ENCODE data around the gene MXD1.

- TF ChIP-seq CTCF (optimal IDR thresholded peaks at IDR 0.05 in 1 of 3, IDR thresholded peaks at IDR 0.05 in 1 of 3, conservative IDR thresholded peaks at IDR 0.05 in 1 of 3; ENCODE audit: extremely low read depth in 1 of 3, insufficient read depth in 2 of 3, low read length in 3 of 3) (no peak), EZH2 (IDR thresholded peaks at IDR 0.05; ENCODE audit: low read length) (no peak)
Observed at GRCh38 chr2:69931832-69932595, 17.1 kb downstream of the MXD1 start.

All from keratinocyte (primary cell).